Mononuclear cell (primary cell): ENCODE results near the gene NDUFA11. TPM values are rescaled to one million over a fixed set of nuclear protein-coding genes. Genes with fewer than 3 reads are reported as not detected.

ENCODE experiments used
- H3K27me3 ChIP-seq: 2 replicates; pipeline ENCODE4 v1.6.0; 2011; ENCODE audit warnings: low read length, control low read depth; ENCODE audit not compliant: insufficient read depth
- H3K4me1 ChIP-seq: 2 replicates; pipeline ENCODE4 v1.5.1; 2011; ENCODE audit warnings: mild to moderate bottlenecking, low read length, control low read depth; ENCODE audit not compliant: insufficient read depth
- H3K4me3 ChIP-seq: 2 replicates; pipeline ENCODE4 v1.5.1; 2011; ENCODE audit warnings: mild to moderate bottlenecking, low read length, moderate library complexity
- H3K9me3 ChIP-seq: 2 replicates; pipeline ENCODE4 v1.5.1; 2011; ENCODE audit warnings: low read depth, mild to moderate bottlenecking, control low read depth, low read length
- total RNA-seq: library from RNA; depleted of rRNA; stranded (reverse); fragments of >200 nt; gene quantifications from one replicate; pipeline ENCODE4 v1.2.3, GENCODE V29; 2012

Gene NDUFA11
- total RNA-seq, 1 donor, result 59.5 TPM

DNA sequence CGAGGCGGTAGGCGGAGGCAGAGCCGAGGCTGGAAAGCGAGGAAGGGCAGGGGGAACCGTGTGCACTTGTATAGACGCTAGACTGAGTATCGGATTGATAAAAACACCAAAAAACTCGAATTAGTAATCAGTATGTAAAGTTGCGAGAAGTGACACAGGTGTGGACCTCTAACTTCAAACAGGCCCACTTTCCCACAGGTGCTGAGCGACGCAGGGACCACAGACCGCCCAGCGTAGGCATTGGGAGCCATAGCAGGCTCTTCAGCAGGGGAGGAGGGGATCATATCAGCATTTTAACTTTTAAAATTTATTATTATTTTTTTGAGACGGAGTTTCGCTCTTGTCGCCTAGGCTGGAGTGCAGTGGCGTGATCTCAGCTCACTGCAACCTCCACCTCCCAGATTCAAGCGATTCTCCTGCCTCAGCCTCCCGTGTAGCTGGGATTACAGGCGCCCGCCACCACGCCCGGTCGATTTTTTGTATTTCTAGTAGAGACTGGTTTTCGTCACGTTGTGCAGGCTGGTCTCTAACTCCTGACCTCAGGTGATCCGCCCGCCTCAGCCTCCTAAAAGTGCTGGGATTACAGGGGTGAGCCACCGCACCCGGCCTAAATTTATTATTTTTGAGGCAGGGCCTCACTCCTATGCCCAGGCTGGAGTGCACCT lies 1.7 kb upstream of the NDUFA11 start:
- H3K4me1 ChIP-seq, result peaks cover 28% of the 10 kb centered on the region
- H3K27me3 ChIP-seq, result no peaks in the 10 kb centered on the region
- no peaks in the 10 kb centered on the region for H3K9me3 ChIP-seq
- peak overlapping the region; percentile 67 for H3K4me3 ChIP-seq

DNA sequence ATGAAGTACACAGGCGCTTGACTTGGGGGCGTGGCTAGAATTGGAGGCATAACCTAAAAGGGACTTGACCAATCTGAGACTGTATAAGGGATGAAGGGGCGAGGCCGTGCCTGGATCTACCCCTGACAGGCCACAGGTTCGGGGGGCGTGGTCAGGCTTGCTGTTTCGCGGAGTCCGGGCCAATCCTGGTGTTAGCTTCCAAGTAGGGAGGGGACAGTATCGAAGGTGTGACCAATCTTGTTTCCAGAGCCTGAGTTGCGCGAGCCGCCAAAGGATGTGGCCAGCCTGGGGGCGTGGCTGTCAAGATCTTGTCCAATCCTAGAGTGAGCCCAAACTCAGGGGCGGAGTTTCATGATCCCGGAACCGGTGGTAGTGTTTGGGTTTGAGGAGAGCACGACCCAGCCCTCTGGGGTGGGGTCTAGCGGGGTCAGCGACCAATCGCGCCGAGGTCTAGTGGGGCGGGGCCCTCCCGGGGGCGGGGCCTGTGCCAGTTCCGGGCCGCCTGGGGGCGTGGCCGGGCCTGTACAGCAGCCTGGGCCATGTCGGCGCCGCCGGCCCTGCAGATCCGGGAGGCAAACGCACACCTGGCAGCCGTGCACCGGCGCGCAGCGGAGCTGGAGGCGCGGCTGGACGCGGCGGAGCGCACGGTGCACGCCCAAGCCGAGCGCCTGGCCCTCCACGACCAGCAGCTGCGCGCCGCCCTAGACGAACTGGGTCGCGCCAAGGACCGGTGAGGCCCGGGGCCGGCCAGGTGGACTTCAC lies 943 bp upstream of the NDUFA11 start, which contains the start of gene VMAC:
Gene VMAC (plus strand): TSS at position 521 of the 762 bp plus-strand sequence. CDS start 19 bp downstream, at position 540.
- H3K27me3 ChIP-seq, result no peaks in the 10 kb centered on the region
- no peaks in the 10 kb centered on the region for H3K9me3 ChIP-seq
- H3K4me3 ChIP-seq, result peak within 1 kb of the TSS; percentile 72
- peaks cover 28% of the 10 kb centered on the region for H3K4me1 ChIP-seq

GRCh38 chr19:5903056-5903623 lies 450 bp downstream of the NDUFA11 start:
- Histone ChIP-seq H3K4me1 (peaks cover 28% of the 10 kb centered on the region), H3K4me3 (peak overlapping the region; percentile 72), H3K9me3 (no peaks in the 10 kb centered on the region), H3K27me3 (no peaks in the 10 kb centered on the region)

DNA sequence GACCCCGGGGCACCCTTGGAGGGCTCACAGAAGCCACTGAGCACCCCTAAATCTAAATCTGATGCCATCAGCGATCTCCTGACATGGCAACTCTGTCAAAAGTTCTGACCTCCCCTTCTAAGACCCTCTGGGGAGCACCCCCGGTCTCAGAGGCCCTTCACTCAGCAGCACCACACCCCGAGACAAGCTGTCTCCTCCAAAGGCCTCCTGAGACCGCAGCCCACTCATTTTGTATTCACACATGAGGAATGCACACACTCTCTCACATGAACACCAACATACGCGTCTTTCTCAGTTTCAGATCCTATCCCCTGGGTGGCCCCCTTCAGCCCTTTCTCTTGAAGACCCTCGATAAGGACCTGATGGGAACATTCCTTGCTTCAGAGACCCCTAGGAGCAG lies 2.6 kb downstream of the NDUFA11 start:
- H3K27me3 ChIP-seq, result no peaks in the 10 kb centered on the region
- peaks cover 23% of the 10 kb centered on the region for H3K4me1 ChIP-seq
- H3K9me3 ChIP-seq, result no peaks in the 10 kb centered on the region
- no peak overlapping the region for H3K4me3 ChIP-seq

GRCh38 chr19:5899728-5900526 lies 3.7 kb downstream of the NDUFA11 start:
- H3K9me3 ChIP-seq, result no peaks in the 10 kb centered on the region
- no peaks in the 10 kb centered on the region for H3K27me3 ChIP-seq
- H3K4me1 ChIP-seq, result peaks cover 13% of the 10 kb centered on the region
- H3K4me3 ChIP-seq, result no peak overlapping the region

DNA sequence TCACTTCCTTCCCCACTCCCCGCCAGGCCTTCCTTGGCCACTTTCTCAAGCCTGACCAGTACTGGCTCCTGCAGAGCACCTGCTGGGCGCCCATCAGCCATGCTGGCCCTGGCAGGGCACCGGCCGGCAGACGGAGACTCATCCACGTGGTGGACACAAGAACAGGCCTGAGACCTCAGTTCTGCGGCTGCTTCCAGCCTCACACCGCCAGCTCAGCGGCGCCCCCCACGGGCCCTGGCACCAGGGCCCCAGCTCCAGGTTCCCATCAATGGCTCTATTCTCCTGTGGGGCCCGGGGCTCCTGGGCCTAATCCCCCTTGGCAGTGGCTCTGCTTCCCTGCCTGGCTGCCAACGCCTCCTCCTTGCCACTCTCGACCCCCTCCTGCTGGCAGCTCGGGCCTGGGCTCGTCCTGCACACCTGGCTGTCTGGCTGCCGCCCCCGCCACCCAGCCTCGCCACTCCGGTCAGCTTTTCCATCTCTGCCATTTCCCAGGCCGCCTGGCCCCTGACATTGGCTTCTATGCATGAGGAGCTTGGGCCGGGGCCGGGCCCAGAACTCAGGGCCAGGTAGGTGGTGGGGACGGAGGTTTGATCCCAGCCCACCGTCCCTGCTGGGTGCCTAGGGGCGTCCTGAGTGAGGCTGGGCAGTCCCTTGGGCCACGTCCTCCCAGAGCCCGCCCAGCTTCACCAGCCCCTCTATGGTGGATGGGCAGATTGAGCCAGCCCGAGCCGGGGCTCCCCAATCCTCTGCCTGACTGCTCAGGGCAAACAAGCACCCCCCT lies 6.2 kb downstream of the NDUFA11 start:
- Histone ChIP-seq H3K4me3 (no peak overlapping the region), H3K27me3 (no peaks in the 10 kb centered on the region), H3K9me3 (no peaks in the 10 kb centered on the region), H3K4me1 (peaks cover 3% of the 10 kb centered on the region)

DNA sequence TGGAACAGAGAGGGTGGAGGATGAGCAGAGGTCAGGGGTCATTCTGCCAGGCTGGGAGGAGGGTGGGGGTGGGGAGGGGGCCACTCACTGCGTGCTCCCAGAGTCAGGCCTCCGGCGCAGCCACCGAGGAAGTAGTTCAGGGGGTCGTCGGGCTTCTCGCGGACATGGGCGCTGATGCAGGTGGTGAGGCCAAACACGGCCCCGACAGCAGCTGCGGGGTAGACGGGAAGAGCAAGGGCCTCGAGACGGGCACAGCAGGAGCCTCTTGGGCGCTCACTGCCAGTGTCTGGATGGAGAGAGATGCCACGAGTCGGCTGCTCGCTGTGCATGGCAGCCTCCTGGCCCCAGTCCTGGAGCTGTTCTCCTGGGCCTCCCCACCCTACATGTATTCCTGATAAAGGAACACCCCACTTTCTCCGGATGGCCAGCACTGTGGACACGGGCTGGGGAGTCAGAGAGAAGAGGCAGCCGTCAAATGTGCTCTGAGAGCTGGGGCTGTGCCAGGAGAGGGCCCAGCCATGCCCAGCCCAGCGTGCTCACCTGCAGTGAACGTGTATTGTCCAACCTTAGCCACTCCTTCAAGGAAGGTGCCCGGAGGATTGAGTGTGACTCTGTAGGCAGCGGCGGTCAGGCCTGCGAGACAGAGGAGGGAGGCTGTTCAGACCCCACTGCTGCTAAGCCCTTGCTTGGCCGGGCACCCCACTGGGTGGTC lies 7.1 kb downstream of the NDUFA11 start:
- H3K27me3 ChIP-seq, result no peaks in the 10 kb centered on the region
- no peaks in the 10 kb centered on the region for H3K9me3 ChIP-seq
- no peak overlapping the region for H3K4me3 ChIP-seq
- no peaks in the 10 kb centered on the region for H3K4me1 ChIP-seq

DNA sequence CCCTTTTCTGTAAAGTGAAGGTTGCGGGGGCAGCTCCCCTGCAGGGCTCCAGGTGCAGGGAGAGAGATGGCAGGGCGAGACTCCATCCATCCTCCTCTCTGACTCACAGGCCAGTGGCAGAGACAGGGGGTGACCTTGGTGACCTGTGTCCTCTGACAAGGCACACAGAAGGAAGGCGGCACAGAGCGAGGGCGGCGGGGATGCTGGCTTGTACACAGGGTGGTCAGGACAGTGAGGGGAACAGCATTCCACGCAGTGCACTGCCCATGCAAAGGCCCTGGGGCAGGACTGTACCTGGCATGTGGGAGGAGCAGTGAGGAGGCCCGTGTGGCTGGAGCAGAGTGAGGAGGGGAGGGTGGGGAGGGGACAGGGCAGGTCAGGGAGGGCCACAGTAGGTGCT lies 7.7 kb downstream of the NDUFA11 start:
- H3K9me3 ChIP-seq, result no peaks in the 10 kb centered on the region
- H3K4me3 ChIP-seq, result no peak overlapping the region
- no peaks in the 10 kb centered on the region for H3K27me3 ChIP-seq
- no peaks in the 10 kb centered on the region for H3K4me1 ChIP-seq

DNA sequence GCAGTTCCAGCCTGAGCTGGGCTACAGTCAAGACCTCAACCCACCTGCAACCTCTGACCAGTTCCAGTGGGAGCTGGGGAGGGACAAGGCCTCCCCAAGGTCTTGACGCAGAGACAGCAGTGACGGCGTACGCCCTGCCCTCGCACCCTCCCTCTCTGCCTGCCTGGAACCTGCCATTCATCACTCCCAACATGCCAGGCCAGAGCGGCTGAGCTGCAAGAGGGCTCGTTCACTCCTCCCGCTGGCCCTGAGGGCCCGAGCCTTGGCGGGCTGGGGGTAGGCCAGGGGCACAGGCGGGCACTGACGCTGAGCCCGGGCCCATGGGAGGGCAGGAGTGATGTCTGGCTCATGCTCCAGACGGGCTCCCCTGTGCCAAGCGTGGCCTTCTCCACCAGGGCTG lies 8.2 kb downstream of the NDUFA11 start:
- no peak overlapping the region for H3K4me3 ChIP-seq
- H3K9me3 ChIP-seq, result no peaks in the 10 kb centered on the region
- H3K27me3 ChIP-seq, result no peaks in the 10 kb centered on the region
- H3K4me1 ChIP-seq, result no peaks in the 10 kb centered on the region

GRCh38 chr19:5894704-5895349 lies 8.8 kb downstream of the NDUFA11 start:
- Histone ChIP-seq H3K9me3 (no peaks in the 10 kb centered on the region), H3K4me3 (no peak overlapping the region), H3K27me3 (no peaks in the 10 kb centered on the region), H3K4me1 (no peaks in the 10 kb centered on the region)

DNA sequence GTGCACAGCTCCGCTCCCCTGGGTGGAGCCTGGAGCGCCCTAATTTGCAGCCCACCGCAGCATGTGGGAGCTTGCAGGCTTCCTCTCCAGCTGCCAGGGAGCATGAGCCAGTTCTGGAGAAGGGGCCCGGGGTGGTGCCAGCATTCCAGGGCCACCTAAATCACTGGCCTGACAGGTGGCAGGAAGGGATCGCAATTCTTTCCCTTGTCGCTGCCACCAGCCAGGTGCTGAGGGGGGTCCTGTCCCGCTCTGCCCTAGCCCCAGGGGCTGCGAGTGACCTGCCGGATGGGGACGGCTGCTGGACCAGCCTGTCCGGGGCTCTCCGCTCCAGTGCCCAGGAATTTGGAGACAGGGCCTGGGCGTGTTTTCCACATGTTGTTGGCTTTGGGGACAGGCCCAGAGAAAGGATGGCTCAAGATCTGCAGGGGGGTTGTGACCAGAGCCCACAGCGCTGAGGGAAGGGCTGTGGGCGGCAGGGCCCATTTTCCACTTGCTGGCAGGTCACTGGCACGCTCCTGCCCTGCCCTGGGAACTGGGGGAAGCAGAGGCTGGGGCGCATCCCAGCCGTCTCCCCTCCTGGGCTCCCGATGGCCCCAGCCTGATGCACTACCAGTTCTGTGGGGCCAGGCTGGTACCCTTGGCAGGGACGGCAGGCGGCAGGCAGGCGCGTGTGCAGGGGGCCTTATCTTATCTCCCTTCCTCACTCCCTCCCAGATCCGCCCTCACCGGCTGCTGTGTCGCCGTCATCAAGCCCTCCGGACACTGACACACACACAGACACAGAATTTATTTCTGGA lies 9.5 kb downstream of the NDUFA11 start:
- Histone ChIP-seq H3K9me3 (no peaks in the 10 kb centered on the region), H3K4me3 (no peak overlapping the region), H3K27me3 (no peaks in the 10 kb centered on the region), H3K4me1 (no peaks in the 10 kb centered on the region)

DNA sequence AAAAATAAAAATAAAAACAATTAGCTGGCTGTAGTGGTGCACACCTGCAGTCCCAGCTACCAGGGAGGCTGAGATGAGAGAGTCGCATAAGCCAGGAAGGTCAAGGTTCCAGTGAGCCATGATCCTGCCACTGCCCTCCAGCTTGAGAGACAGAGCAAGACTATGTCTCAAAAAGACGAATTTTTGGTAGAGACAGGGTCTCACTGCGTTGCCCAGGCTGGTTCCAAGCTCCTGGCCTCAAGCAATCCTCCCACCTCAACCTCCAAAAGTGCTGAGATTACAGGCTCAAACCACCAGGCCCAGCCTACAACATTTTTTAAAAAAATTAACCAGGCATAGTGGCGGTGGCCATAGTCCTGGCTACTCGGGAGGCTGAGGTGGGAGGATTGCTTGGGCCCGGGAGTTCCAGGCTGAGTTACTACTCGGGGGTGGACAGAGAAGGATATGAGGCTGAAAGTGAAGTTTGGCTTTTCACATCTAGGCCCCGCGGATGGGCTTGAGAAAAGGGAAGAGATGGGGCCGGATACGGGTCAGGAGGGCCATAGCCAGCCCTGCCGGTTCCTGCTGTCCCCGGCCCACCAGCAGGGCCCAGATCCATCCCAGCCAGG lies 10.2 kb downstream of the NDUFA11 start:
- Histone ChIP-seq H3K4me1 (no peaks in the 10 kb centered on the region), H3K27me3 (no peaks in the 10 kb centered on the region), H3K4me3 (no peak overlapping the region), H3K9me3 (no peaks in the 10 kb centered on the region)
